Esophagus squamous epithelium (tissue), 5 donors: Measurements from ENCODE around the gene STAM. TPM values are rescaled to one million over a fixed set of nuclear protein-coding genes. Genes with fewer than 3 reads are reported as not detected.

ENCODE experiments used
- DNase-seq: peaks from one replicate; lab custom pipeline; 2025; lab: John Stamatoyannopoulos, UW
- H3K27ac ChIP-seq, 4 donors: fragments of 200-600 bp; sonication (generic); one replicate each; pipeline ENCODE4 v1.5.1; 2016 to 2019; ENCODE audit warnings: mild to moderate bottlenecking in 1 of 4
- H3K27me3 ChIP-seq, 4 donors: fragments of 200-600 bp; sonication (generic); 1 replicate in 3 of 4; 2 replicates in 1 of 4; pipeline versions ENCODE4 v1.5.1 to v1.6.0; 2017 to 2021; ENCODE audit warnings: antibody characterized with exemption in 1 of 4
- H3K36me3 ChIP-seq, 3 donors: fragments of 200-600 bp; sonication (generic); one replicate each; pipeline ENCODE4 v1.5.1; 2016 to 2019
- H3K4me1 ChIP-seq, 3 donors: fragments of 200-600 bp; sonication (generic); one replicate each; pipeline ENCODE4 v1.5.1; 2017 to 2019
- H3K4me3 ChIP-seq, 4 donors: fragments of 200-600 bp; sonication (generic); 1 replicate in 3 of 4; 2 replicates in 1 of 4; pipeline ENCODE4 v1.5.1; 2016 to 2019; ENCODE audit warnings: mild to moderate bottlenecking in 2 of 4, moderate library complexity in 1 of 4
- H3K9me3 ChIP-seq, 3 donors: fragments of 200-600 bp; sonication (generic); one replicate each; pipeline ENCODE4 v1.5.1; 2016 to 2019
- CTCF ChIP-seq, 6 experiments: fragments of 450-650 bp in 4 of 6; fragments of 200-600 bp in 2 of 6; sonication (generic) in 2 of 6; IDR thresholded peaks; one replicate each; pipeline ENCODE4 v1.5.1; 2016 to 2019; ENCODE audit warnings: antibody characterized with exemption in 6 of 6, mild to moderate bottlenecking in 4 of 6, moderate library complexity in 4 of 6
- POLR2A ChIP-seq, 4 donors: fragments of 450-650 bp; IDR thresholded peaks; one replicate each; pipeline ENCODE4 v1.6.1; 2017; ENCODE audit warnings: antibody characterized with exemption in 4 of 4, mild to moderate bottlenecking in 4 of 4, moderate library complexity in 3 of 4
- WGBS, 2 donors: methylation state at CpG; one replicate each; pipeline ENCODE4 v1.1.5; 2018; 5-methylcytosine and 5-hydroxymethylcytosine counted together
- intact Hi-C: fragments of 100-400 bp; cut with DNase I; formaldehyde crosslinking; loops from one replicate; pipeline ENCODE4 v1.15.0; 2022
- total RNA-seq, 4 donors: library from RNA; depleted of rRNA; stranded (reverse); fragments of >200 nt; gene quantifications; one replicate each; pipeline ENCODE4 v1.1.0, GENCODE V29; 2016
- donor health status: DM: yes; HTN: yes; CAD: no.

The STAM gene
- total RNA-seq, 4 donors from 2014 or later = 19.9 to 28.6 (median 22.7) TPM

GRCh38 chr10:17709492-17709891 lies 65.5 kb downstream of the STAM start:
- WGBS, 2 donors = 82 to 88% methylated on average over 5 of the region's 5 CpGs
- TF ChIP-seq POLR2A (IDR thresholded peaks at IDR 0.05) (no peak), CTCF (IDR thresholded peaks at IDR 0.05) (no peak)
- no peak for DNase-seq
- H3K27me3 ChIP-seq = no peaks in the 10 kb centered on the region
- H3K4me3 ChIP-seq = no peak overlapping the region
- intact Hi-C loops = no loop called here
- H3K36me3 ChIP-seq = peaks cover 0 to 100% (median 16%) of the 10 kb centered on the region in 3 donors
- no peak overlapping the region for H3K27ac ChIP-seq
- H3K9me3 ChIP-seq = no peaks in the 10 kb centered on the region
- no peaks in the 10 kb centered on the region for H3K4me1 ChIP-seq

- Histone ChIP-seq H3K9me3 (no peaks in the 10 kb centered on the region), H3K27ac (no peak overlapping the region), H3K4me3 (no peak overlapping the region), H3K36me3 (peaks cover 0 to 100% (median 21%) of the 10 kb centered on the region in 3 donors), H3K27me3 (no peaks in the 10 kb centered on the region), H3K4me1 (no peaks in the 10 kb centered on the region)
- intact Hi-C loops = no loop called here
- 82 to 85% methylated on average over 4 of the region's 4 CpGs for WGBS, 2 donors
- no peak for DNase-seq
- TF ChIP-seq POLR2A (IDR thresholded peaks at IDR 0.05) = no peak
- no peak for TF ChIP-seq CTCF (IDR thresholded peaks at IDR 0.05)
These were observed 66.2 kb downstream of the STAM start for GRCh38 chr10:17710181-17710580.

- WGBS, 2 donors = 88 to 95% methylated on average over 5 of the region's 5 CpGs
- no peaks in the 10 kb centered on the region for H3K27me3 ChIP-seq
- intact Hi-C loops = no loop called here
- no peak for TF ChIP-seq CTCF (IDR thresholded peaks at IDR 0.05)
- TF ChIP-seq POLR2A (IDR thresholded peaks at IDR 0.05) = no peak
- H3K4me1 ChIP-seq = no peaks in the 10 kb centered on the region
- peaks cover 0 to 99% (median 21%) of the 10 kb centered on the region in 3 donors for H3K36me3 ChIP-seq
- no peaks in the 10 kb centered on the region for H3K9me3 ChIP-seq
- DNase-seq = no peak
- H3K4me3 ChIP-seq = no peak overlapping the region
- no peak overlapping the region for H3K27ac ChIP-seq
These were observed 68.1 kb downstream of the STAM start for GRCh38 chr10:17712053-17712452.

- intact Hi-C loops = no loop called here
- WGBS, 2 donors = 84 to 86% methylated on average over 18 of the region's 18 CpGs
- no peaks in the 10 kb centered on the region for H3K4me1 ChIP-seq
- H3K9me3 ChIP-seq = no peaks in the 10 kb centered on the region
- peaks cover 0 to 99% (median 21%) of the 10 kb centered on the region in 3 donors for H3K36me3 ChIP-seq
- no peak overlapping the region for H3K27ac ChIP-seq
- TF ChIP-seq POLR2A (IDR thresholded peaks at IDR 0.05) = no peak
- TF ChIP-seq CTCF (IDR thresholded peaks at IDR 0.05) = no peak
- peak overlapping the region in 1 of 4 donors; percentile 4 for H3K4me3 ChIP-seq
- DNase-seq = no peak
- no peaks in the 10 kb centered on the region for H3K27me3 ChIP-seq
These were observed 68.9 kb downstream of the STAM start for GRCh38 chr10:17712717-17713471.

- intact Hi-C loops = no loop called here
- H3K36me3 ChIP-seq = peaks cover 0 to 91% (median 21%) of the 10 kb centered on the region in 3 donors
- no peak for DNase-seq
- no peak overlapping the region for H3K4me3 ChIP-seq
- 92 to 96% methylated on average over 6 to 10 of the region's 10 CpGs for WGBS, 2 donors
- H3K4me1 ChIP-seq = no peaks in the 10 kb centered on the region
- no peaks in the 10 kb centered on the region for H3K27me3 ChIP-seq
- H3K27ac ChIP-seq = no peak overlapping the region
- no peak for TF ChIP-seq POLR2A (IDR thresholded peaks at IDR 0.05)
- H3K9me3 ChIP-seq = no peaks in the 10 kb centered on the region
These were observed 69.8 kb downstream of the STAM start for GRCh38 chr10:17713758-17714157.
